Measurements from ENCODE around the gene BHLHA9.
"Not testable (repeated sequence)": the region's sequence is repeated elsewhere in the genome, so short reads cannot be mapped to it uniquely, and the experiment has no call there.

The BHLHA9 gene

DNA sequence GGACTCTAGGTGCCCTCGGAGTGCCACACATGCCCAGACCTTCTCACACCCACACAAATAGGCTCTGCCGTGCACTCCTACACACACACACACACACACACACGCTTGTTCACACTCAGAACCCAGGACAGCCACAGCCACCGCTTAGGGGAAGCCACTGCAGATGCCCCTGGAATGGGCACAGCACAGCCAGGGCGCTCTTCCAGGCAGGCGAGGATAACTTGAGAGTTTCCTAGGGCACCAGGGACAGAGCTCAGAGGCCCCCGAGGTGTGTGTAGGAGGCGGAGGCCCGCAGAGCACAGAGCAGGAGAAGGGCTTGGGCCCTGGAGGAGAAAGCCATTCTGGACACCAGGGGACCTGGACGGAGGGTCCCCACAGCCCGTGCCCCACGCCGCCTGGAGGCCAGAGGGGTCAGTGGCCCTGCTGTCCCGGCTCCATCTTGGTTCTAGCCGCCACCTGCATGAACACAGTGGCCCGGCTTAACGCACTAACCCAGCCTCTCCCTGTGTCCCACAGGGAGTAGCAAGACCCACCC, 30.2 kb downstream of the BHLHA9 start:
- no peak for DNase-seq (ENCODE audit: low read depth)

GRCh38 chr17:1301546-1301945, 31.3 kb downstream of the BHLHA9 start:
- DNase-seq (ENCODE audit: low read depth), result no peak

GRCh38 chr17:1302761-1303160, 32.5 kb downstream of the BHLHA9 start:
- DNase-seq (ENCODE audit: low read depth), result no peak

- DNase-seq (ENCODE audit: low read depth), result no peak
Measured at GRCh38 chr17:1304522-1304921, 34.3 kb downstream of the BHLHA9 start.

DNA sequence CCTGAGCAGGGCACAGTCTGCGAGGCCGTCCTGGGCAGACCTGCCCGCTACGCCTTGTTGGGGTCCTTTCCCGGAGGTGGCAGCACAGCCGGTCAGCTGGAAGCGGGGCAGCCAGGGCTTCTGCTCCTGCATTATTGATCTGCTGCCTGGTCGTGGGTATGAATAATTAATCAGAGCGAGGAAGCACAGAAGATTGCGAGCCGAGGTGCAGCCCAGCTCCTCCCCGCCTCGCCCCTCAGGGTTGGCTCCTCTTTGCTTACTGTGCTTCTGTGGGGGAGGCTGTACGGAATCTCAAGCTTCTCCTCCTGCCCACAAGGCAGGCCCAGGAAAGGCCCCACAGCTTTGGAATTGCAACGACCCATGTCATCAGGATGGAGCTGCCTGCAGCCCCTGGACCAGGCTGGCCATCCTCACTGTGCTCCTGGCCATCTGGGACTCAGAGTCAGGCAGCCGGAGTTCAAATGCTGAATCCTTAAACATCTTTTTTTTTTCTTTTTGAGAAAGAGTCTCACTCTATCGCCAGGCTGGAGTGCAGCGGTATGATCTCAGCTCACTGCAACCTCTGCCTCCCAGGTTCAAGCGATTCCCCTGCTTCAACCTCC, 34.8 kb downstream of the BHLHA9 start:
- DNase-seq (ENCODE audit: low read depth), result no peak

GRCh38 chr17:1307829-1308228, 37.6 kb downstream of the BHLHA9 start:
- DNase-seq (ENCODE audit: low read depth), result not testable (repeated sequence)

DNA sequence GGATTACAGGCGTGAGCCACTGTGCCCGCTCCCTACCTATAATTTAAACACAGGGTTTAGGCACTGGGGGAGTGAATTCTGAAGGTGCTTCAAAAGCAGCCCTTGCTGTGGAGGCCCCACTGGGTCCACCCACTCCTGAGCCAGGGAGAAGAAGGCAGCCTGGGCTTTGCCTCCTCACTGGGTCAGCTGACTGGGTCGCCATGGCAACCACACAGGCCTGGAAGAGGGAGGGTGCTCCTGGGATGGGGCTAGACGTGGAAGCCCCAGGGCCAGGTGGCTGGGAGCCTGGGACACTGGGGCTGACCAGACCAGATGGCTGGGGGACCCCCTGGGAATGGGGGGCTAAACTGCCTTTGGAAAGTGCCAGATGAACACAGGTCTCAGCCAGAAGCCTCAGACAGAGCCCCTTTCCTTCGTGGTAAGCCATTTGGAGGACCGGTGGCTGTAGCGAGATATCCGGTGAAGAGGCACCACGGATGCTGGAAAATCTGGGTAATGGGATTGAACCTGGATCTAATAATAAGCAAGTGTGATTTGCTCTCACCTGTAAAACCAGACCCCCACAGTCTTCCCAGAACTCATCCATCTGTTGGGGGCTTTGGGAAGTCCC, 42.1 kb downstream of the BHLHA9 start:
- DNase-seq (ENCODE audit: low read depth), result no peak

DNA sequence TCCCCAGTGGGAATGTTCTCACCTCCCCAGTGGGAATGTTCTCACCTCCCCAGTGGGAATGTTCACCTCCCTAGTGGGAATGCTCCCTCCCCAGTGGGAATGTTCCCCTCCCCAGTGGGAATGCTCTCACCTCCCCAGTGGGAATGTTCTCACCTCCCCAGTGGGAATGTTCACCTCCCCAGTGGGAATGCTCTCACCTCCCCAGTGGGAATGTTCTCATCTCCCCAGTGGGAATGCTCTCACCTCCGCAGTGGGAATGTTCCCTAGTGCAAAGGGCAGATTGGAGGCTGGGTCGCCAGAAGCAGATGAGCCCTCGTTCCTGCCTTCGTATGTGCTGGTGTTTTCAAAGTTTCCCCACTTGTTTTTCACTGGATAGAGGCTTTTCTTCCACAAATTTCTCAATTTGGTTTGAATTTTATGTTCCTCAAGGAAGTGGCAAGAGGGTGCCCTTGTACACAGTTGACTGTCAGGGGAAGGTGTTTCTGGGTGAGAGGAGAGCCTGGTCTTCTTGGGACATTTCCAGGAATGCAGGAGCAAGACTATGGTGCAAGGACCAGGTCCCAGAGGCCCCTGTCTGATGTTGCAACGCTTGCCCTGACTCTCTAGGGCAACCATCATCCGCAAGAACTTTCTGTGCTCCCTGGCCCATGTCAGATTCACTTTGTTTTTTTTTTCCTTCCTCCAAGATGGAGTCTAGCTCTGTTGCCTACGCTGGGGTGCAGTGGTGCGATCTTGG, 43.2 kb downstream of the BHLHA9 start:
- DNase-seq (ENCODE audit: low read depth), result no peak

GRCh38 chr17:1315409-1315808, 45.2 kb downstream of the BHLHA9 start:
- no peak for DNase-seq (ENCODE audit: low read depth)

GRCh38 chr17:1315891-1316403, 45.7 kb downstream of the BHLHA9 start:
- no peak for DNase-seq (ENCODE audit: low read depth)

All from GM04504 (cell line).